ENCODE measurements around the gene MINDY4B.
A peak's percentile ranks its signal among the peaks of the same experiment; 100 is the strongest.

Gene MINDY4B

GRCh38 chr3:150905339-150905738 lies at the start of gene MINDY4B:
Gene MINDY4B (minus strand): TSS chr3:150905439. CDS start chr3:150905439, 0 bp downstream.
- no peak for DNase-seq

DNA sequence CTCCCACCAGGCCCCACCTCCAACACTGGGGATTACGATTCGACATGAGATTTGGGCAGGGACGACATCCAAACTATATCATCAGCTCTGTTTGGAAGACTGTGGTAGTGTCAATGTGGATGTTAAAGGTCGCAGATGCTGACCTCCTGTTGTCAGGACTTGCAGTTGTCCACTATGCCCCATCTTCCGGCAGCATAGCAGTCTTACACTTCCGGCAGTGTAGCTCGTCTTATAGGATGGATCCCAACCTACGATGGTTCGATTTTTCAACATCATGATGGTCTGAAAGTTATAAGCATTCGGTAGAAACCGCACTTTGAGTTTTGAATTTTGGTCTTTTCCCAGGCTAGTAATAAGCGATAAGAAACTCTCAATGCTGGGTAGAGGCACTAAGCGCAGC lies 46.7 kb upstream of the MINDY4B start:
- DNase-seq, result no peak

DNA sequence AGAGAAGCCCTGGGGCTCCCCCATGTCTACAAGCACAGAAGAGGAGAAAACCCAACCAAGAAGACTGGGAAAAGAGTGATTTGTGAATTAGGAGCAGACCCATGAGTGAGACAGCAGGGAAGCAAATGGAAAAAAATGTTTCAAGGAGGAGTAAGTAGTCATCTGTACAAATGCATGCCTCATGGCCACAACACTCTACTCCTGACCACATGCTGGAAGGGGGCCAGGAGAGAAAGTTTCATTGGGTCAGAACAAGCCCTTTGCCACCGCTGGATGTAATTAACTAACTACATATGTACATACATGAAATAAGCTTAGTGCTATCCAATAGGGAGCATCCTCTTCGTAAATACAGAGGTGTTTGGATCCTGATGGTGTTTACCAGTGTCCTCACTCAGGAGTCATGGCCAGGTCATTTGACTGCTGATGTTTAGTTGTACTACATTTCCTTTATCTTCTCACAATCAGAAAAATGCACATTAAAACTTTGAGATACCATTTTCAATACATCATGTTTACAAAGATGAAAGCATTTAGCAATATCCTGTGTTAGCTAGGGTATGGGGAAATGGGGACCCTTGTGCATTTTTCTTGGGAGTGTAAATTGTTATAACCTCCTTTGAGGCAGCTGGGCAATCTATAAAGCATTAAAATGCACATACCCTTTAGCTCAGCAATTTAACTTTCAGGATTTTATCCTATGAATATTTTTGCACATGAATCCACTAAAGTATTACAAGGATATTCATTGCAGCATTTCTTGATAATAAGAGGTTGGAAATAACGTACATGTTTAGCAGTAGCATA lies 40.2 kb upstream of the MINDY4B start:
- no peak for DNase-seq

DNA sequence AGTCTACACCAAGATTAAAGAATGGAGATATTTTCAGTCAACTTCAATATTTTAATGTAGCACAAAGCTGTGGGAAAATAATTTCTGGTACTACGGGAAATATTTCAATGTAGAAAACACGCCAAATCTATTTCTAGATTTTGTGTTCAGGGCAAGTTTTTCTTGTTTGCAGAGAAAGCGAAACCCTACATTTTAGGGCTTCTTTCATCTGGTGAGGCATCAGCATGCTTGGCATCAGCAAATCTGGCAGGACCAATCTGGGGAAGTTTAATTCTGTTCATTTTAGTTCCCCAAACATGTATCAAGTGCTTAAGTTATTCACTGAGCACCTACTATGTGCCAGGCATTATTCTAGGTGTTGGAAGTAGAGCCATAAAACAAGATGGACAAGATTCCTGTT lies 37.0 kb upstream of the MINDY4B start:
- DNase-seq, result no peak

GRCh38 chr3:150936693-150937092 lies 31.5 kb upstream of the MINDY4B start:
- no peak for DNase-seq

- no peak for DNase-seq
Observed at GRCh38 chr3:150933473-150933995, 28.3 kb upstream of the MINDY4B start.

DNA sequence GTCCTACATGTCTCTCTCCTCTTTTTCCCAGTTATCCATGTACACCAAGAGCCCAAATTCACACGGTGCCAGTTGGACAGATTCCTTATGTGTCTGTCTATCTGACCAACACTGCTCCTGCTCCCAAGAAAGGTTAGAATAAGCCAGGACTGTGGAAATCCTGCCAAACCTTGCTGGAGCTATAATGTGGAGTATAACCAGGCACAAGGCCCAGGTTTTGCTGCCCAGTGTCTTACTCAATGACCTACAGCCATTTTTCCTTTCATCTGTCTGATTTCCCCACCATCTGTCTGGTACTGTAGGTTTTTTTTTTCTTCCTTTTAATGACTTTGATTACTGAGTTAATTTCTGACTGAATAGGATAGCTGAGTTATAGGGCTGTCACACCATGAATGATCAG lies 26.5 kb upstream of the MINDY4B start:
- DNase-seq, result no peak

- DNase-seq, result no peak
Observed at GRCh38 chr3:150930839-150931238, 25.6 kb upstream of the MINDY4B start.

GRCh38 chr3:150928234-150928633 lies 23.0 kb upstream of the MINDY4B start:
- no peak for DNase-seq

DNA sequence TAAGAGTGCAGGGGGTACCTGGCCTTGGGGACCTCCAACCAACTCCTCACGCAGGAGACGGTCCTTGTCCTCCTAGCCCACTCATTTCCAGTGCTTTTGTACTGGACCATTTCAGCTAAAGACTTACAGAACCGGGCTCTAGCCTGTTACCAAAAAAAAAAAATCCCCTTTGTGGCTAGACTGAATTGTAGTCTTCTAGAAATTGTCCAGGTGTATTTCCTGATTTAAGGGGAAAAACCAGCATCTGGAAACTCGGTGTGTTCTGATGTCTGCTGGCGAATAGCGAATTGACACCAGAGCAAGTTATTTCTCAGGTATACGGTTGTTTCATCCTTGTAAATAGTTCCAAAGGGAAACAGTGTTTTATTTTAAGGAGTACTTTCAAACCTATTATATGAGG lies 21.1 kb upstream of the MINDY4B start:
- no peak for DNase-seq

- DNase-seq, result peak; percentile 76
Observed at GRCh38 chr3:150925751-150926201, 20.5 kb upstream of the MINDY4B start.

DNA sequence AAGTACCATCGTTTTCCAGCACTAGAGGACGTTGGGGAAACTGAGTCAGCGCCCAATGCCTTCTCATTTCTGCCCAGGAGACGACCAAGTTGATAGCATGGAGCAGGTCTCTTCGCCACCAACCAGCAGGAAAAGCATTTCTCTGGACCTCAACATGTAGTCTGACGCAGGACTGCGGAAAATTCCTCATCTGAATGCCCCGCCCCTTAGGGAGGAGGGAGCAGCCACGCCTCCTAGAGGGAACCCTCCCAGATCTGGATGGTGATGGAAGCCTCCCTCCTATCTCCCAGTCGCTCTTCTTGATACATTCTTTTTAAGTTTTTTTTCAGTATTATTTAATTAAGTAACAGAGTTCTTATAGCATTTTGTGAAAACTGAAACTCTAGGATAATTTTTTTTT lies 17.4 kb upstream of the MINDY4B start:
- DNase-seq, result no peak

DNA sequence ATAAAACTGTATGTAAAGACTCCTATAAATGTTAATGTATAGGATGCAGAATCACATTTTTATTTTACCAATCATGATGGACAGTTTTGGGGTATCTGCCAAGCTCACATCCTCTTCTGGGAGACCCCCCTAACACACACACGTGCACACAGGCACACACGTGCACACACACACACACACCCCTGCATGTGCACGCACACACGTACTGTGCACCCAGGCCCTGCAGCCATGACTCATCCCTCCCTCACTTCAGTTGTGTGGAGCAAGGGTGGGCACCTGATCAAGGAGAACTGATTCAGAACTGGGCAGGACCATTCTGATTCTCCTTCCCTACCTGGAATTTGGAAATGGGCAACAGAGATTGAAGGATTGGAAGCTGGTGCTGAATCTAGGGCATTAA lies 16.0 kb upstream of the MINDY4B start:
- no peak for DNase-seq

- no peak for DNase-seq
Observed at GRCh38 chr3:150920236-150920635, 15.0 kb upstream of the MINDY4B start.

DNA sequence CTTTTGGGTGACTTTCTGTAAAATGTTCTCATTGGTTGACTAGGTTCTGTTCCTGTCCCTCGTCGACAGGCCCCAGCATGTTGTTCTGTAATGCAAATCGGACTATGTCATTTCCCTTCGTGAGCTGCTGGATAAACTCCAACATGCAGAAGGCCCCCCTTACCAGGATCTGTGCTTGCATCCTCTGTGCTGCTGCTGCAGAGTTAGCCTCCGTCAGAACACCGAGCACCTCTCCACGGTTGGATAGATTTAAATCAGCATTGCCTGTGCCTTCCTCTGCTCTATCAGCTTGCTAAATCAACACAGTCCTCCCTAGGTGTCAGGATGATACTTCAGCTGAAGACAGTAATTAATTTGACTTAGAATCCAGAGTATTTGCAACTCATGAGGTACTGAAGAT lies 12.7 kb upstream of the MINDY4B start:
- DNase-seq, result no peak

GRCh38 chr3:150913133-150913922 lies 8.1 kb upstream of the MINDY4B start:
- DNase-seq, result no peak

GRCh38 chr3:150912501-150912900 lies 7.3 kb upstream of the MINDY4B start:
- DNase-seq, result no peak

DNA sequence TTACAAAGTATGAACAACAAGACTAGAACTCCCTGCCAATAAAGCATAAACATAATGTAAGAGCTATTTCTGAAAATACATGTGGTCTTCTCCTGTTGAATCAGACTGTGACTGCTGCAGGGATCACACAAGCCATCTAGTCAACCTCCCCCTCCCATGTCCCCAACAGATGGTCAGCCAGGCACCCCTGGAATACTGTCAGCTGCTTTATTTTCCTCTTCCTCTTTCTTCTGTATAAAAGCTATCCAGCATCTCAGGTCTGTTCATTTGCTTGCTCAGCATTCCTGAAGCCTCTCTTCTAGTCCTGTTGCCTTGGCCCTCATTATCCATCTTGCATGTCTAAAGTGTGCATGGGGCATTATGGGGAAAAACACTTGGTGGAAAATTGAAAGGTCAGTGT lies 6.5 kb upstream of the MINDY4B start:
- no peak for DNase-seq

- DNase-seq, result no peak
Observed at GRCh38 chr3:150906461-150906860, 1.2 kb upstream of the MINDY4B start.

GRCh38 chr3:150905746-150906145 lies 507 bp upstream of the MINDY4B start:
- DNase-seq, result no peak

DNA sequence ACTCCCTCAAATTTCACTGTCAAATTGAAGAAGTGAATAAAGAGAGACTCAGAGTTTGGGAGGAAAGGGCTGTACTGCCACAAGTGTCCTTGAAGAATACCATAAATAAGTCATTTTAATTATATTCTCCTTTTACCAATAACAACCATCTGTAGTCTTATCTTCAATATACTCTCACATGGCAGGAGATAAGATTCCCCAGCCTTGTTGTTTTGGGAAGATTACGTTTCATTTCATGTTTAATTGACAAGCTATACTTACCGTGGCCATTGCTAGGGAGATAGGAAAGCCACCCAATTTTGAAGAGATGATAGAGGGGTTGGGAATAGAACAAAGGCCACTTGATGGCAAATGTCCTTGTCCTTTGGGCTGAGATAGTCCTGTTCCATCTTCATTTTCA lies 2.3 kb downstream of the MINDY4B start:
- no peak for DNase-seq

GRCh38 chr3:150901793-150902192 lies 3.4 kb downstream of the MINDY4B start:
- no peak for DNase-seq

- DNase-seq, result no peak
Observed at GRCh38 chr3:150899141-150899540, 6.1 kb downstream of the MINDY4B start.
